AML-193 (cell line): ENCODE results near the gene CIDEC.
A peak's percentile ranks its signal among the peaks of the same experiment; 100 is the strongest.
"Not testable (repeated sequence)": the region's sequence is repeated elsewhere in the genome, so short reads cannot be mapped to it uniquely, and the experiment has no call there.

Experiments used
- DNase-seq, 2 experiments: peaks; one replicate each; lab custom pipeline; 2025; lab: John Stamatoyannopoulos, UW

The CIDEC gene

GRCh38 chr3:9875448-9875847 is 4.6 kb downstream of the CIDEC start:
- DNase-seq, result no peak

DNA sequence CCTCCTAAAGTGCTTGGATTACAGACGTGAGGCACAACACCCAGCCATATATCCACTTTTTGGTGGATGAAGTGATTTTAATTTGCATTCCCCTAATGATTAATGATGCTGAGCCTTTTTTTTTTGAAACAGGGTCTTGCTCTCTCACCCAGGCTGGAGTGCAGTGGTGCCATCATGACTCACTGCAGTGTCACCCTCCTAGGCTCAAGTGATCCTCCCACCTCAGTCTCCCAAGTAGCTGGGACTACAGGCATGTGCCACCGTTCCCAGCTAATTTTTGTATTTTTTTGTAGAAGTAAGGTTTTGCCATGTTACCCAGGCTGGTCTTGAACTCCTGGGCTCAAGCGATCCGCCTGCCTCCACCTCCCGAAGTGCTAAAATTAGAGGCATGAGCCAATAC is 8.0 kb downstream of the CIDEC start:
- DNase-seq, result not testable (repeated sequence)

DNA sequence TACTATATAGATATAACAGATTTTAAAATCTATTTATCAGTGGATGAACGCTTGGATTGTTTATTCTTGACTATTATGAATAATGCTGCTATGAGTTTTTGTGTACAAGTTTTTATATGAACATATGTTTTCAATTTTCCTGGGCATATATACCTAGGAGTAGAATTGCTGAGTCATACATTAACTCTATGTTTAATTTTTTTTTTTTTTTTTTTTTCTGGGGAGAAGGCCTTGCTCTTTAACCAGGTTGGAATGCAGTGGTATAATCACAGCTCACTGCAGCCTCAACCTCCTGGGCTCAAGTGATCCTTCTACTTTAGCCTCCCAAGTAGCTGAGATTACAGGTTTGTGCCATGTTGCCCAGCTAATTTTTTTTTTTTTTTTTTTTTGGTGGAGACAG is 9.1 kb downstream of the CIDEC start:
- no peak for DNase-seq

DNA sequence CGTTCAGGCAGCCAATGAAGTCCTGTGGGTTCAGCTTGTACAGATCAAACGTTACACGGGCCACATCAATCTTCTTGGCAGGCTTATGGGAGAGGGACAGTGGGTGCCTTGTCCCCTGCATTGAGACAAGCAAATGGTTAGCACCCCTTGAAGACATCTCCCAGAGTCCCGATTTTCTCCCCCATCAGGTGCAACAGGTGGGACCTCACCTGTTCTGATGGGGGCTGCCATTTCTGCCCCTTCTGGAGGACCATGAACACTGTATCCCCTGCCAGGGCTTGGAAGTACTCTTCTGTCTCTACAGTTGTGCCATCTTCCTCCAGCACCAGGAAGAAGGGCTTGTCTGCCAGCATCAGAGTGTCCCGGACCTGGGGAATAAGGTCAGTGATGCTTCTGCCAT is 10.1 kb downstream of the CIDEC start:
- no peak for DNase-seq

DNA sequence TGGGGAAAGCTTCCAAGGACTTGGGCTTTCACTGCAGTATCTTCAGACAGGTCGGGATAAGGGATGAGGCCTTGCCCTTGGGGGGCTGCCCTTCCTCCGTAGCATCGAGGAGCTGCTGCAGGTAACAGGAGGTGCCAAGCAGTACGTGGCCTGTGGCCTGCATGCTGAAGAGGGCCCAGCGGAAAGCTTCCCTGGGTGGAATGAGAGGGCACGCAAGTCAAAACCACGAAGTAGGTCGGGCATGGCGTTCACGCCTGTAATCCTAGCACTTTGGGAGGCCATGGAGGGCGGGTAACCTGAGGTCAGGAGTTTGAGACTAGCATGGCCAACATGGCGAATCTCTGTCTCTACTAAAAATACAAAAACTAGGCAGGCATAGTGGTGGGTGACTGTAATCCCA is 12.9 kb downstream of the CIDEC start:
- no peak for DNase-seq

DNA sequence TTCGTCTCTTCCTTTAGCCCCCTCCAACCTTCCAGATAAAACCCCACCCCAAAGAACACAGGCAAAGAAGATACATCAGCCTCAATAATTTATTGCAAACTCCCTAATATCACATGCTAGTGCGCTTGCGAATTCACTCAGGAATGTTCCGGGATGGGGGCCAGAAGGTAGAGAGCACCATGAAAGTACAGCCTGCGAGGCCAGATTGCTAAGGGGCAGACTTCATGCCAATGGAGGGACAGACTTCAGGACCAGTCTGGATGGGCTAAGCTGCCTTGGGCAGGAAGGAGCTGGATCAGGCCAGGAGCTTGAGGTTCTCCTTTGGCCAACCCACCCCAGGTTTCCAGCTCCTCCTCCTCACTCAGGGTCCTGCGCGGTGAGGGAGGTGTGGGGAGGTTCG is 13.4 kb downstream of the CIDEC start:
- DNase-seq, result no peak

GRCh38 chr3:9865125-9865637 is 14.9 kb downstream of the CIDEC start:
- not testable (repeated sequence) for DNase-seq

GRCh38 chr3:9864200-9864927 is 15.7 kb downstream of the CIDEC start:
- no peak for DNase-seq

DNA sequence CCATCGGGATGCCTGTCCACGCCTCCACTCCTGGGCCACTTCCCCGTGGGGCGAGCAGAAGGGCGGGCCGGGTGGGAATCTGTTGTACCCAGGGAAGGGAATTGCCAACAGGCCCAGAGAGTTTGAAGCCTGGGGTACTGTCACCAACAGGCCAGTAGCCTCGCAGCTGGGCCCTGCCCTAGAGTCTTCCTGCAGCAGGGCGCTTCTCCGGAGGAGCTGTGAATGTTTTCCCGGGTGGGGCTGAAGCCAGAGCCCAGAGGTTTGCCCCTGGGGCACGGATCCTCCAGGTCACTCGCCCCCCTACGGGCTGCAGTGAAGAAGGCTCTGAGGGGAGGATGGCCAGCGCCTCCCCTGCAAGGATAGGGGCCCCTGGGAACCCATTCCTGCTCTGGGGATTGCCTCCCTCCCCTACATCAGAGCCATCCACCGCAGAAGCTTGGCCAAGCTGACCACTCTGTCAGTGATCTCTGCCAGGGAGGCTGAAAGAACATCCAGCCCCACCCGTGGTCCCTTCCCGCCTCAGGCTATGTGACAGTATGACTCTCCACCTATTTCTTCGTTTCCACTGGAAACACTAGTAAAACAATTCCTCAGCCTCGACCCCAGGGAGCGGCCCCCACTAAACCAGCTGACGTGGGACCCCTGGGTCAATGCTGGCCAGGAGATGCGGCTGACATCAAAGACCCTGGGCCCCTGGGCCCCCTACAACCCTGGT is 16.8 kb downstream of the CIDEC start:
- DNase-seq, result no peak

GRCh38 chr3:9862391-9863057 is 17.5 kb downstream of the CIDEC start:
- DNase-seq, result no peak

- DNase-seq, result no peak
Measured at GRCh38 chr3:9861626-9862130, 18.4 kb downstream of the CIDEC start.

GRCh38 chr3:9861201-9861600 is 18.9 kb downstream of the CIDEC start:
- no peak for DNase-seq

GRCh38 chr3:9859530-9860025 is 20.5 kb downstream of the CIDEC start:
- DNase-seq, result no peak

GRCh38 chr3:9855594-9855993 is 24.5 kb downstream of the CIDEC start:
- DNase-seq, result no peak

DNA sequence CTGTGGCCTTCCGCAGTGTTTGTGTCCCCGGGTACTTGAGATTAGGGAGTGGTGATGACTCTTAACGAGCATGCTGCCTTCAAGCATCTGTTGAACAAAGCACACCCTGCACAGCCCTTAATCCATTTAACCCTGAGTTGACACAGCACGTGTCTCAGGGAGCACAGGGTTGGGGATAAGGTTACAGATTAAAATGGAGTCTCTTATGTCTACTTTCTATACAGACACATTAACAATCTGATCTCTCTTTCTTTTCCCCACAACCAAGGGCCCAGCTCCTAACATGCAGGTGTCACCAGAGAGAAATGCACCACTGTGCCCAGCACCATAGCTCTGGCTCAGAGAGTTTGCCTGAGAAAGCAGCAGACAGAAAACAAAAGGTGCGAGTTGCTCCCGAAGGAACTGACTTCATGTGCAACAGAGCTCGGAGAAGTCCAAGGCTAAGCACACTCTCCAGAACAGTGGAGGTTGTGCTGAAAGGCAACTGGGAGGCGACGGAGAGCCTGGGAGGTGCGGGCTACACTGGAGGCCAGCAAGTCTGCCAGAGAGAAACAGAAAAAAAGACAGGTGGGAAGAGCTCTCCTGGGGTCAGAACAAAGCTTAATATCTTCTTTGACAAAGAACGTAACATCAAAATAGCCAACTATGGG is 25.6 kb downstream of the CIDEC start:
- not testable (repeated sequence) for DNase-seq

DNA sequence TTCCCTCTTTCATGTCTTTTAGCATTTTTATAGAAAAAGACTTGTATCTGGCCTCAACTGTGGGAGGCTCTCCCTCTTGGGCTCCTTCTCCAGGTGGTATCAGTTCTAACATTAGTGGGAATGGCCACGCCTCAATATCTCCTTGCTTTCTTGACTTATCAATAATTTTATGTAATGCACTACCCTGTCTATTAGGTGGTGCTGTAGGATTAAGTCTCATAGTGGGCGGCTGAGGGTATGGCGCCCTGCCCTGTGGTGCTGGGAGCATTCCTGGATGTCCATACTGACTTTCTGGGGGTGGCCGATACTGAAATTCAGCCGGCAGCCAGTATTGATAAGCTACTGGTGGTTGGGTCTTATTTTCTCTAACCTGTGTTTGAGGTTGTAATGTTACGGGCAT is 27.5 kb downstream of the CIDEC start:
- no peak for DNase-seq

GRCh38 chr3:9851926-9852325 is 28.1 kb downstream of the CIDEC start:
- not testable (repeated sequence) for DNase-seq

DNA sequence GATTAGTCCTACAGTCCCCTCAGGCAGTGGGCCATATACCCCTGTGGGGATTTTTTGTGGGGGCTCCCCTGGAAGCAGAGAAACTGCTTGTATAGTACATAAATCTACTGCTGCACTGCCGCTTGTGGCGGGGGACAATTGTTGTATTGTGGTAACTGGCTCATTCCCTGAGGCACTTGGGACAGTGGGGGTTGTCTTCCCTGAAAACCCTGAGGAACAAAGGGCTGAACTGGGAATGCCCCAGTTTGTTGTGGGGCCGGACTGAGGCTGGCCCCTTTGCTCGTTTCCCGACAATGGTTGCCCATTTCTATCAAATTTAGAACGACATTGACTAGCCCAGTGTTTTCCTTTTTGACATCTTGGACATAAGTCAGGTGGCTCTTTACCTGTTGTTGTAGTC is 28.7 kb downstream of the CIDEC start:
- DNase-seq, result not testable (repeated sequence)

- peak; percentile 44 to 64 for DNase-seq
Measured at GRCh38 chr3:9848860-9849259, 31.2 kb downstream of the CIDEC start.

DNA sequence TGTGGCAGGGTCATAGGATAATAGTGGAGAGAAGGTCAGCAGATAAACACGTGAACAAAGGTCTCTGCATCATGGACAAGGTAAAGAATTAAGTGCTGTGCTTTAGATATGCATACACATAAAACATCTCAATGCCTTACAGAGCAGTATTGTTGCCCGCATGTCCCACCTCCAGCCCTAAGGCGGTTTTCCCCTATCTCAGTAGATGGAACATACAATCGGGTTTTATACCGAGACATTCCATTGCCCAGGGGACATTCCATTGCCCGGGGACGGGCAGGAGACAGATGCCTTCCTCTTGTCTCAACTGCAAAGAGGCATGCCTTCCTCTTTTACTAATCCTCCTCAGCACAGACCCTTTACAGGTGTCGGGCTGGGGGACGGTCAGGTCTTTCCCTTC is 32.2 kb downstream of the CIDEC start:
- not testable (repeated sequence) for DNase-seq

DNA sequence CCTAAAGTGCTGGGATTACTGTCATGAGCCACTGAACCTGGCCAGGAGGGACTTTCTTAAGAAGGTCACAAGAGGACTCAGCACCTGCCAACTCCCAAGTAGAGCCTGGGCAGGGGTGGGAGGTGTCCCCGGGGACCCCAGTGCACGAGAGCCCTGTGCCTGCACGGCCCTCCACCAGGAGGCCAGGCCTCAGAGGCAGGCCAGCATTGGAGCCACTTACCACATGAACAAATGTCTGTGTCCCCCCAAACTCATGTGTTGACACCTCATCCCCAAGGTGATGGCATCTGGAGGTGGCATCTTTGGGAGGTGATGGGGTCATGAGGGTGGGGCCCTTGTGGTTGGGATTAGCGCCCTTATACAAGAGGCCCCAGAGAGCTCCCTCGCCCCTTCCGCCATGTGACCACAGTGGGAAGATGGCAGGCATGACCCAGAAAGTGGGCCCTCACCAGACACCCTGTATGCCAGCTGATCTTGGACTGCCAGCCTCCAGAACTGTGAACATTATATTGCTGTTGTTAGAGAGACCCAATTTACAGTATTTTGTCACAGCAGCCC is 33.0 kb downstream of the CIDEC start:
- no peak for DNase-seq

- no peak for DNase-seq
Measured at GRCh38 chr3:9846231-9846630, 33.8 kb downstream of the CIDEC start.
